OCI-LY7 (cell line): ENCODE results near the gene CYP24A1. TPM values are rescaled to one million over a fixed set of nuclear protein-coding genes. Genes with fewer than 3 reads are reported as not detected.

Experiments used
- BruUV-seq: library from RNA; stranded (reverse); fragments of 400-500 nt; replicated peaks from 2 replicates; lab custom pipeline; 2021; lab: Mats Ljungman, UMichigan
- CTCF ChIA-PET: fragments of 300-600 bp; sonication (Branson Sonifier 250); formaldehyde crosslinking; loops from one replicate; lab custom pipeline; 2022; ENCODE audit warnings: antibody characterized with exemption; ENCODE audit not compliant: unreplicated experiment; lab: Charles Lee
- POLR2A ChIA-PET: fragments of 300-600 bp; sonication (Branson Sonifier 250); formaldehyde crosslinking; loops from one replicate; lab custom pipeline; 2022; ENCODE audit warnings: antibody characterized with exemption; lab: Charles Lee
- DNase-seq: peaks from one replicate; pipeline ENCODE4 v3.0.0-alpha.2; 2015; ENCODE audit warnings: low spot score
- H2AFZ ChIP-seq: fragments of 200-600 bp; sonication (generic), shearing (Covaris generic); 2 replicates; pipeline ENCODE4 v1.6.1; 2014; ENCODE audit warnings: mild to moderate bottlenecking, antibody characterized with exemption, low read length, moderate library complexity
- H3K27ac ChIP-seq: fragments of 200-600 bp; sonication (generic); 2 replicates; pipeline ENCODE4 v1.5.1; 2014; ENCODE audit warnings: mixed run types, low read depth, mild to moderate bottlenecking, moderate library complexity, low read length, inconsistent platforms; ENCODE audit not compliant: poor library complexity, severe bottlenecking
- H3K36me3 ChIP-seq: fragments of 200-600 bp; sonication (generic); 2 replicates; pipeline ENCODE4 v1.6.1; 2014; ENCODE audit warnings: mild to moderate bottlenecking, antibody characterized with exemption, low read length, moderate library complexity, mixed read lengths; ENCODE audit not compliant: insufficient read depth
- H3K4me1 ChIP-seq: fragments of 200-600 bp; sonication (generic); 2 replicates; pipeline ENCODE4 v1.5.1; 2014; ENCODE audit warnings: mild to moderate bottlenecking, low read length; ENCODE audit not compliant: insufficient read depth, poor library complexity, severe bottlenecking
- H3K4me2 ChIP-seq: fragments of 200-600 bp; sonication (generic); 2 replicates; pipeline ENCODE4 v1.6.1; 2014; ENCODE audit warnings: mild to moderate bottlenecking, low read length
- H3K4me3 ChIP-seq: fragments of 200-600 bp; sonication (generic); 2 replicates; pipeline ENCODE4 v1.5.1; 2014; ENCODE audit warnings: mild to moderate bottlenecking, low read depth, low read length; ENCODE audit not compliant: poor library complexity, severe bottlenecking
- H3K79me2 ChIP-seq: fragments of 200-600 bp; sonication (generic); 2 replicates; pipeline ENCODE4 v1.6.1; 2016; ENCODE audit warnings: low read depth, mild to moderate bottlenecking, low read length, moderate library complexity, mixed read lengths; ENCODE audit not compliant: insufficient read depth
- H3K9me2 ChIP-seq: fragments of 200-600 bp; sonication (generic); 2 replicates; pipeline ENCODE4 v1.6.1; 2016; ENCODE audit warnings: mild to moderate bottlenecking, low read length, mixed read lengths; ENCODE audit not compliant: insufficient read depth
- H3K9me3 ChIP-seq: fragments of 200-600 bp; sonication (generic); 2 replicates; pipeline ENCODE4 v1.6.1; 2014; ENCODE audit warnings: mild to moderate bottlenecking, mixed run types, low read length, mixed read lengths
- H4K20me1 ChIP-seq: fragments of 200-600 bp; sonication (generic); 2 replicates; pipeline ENCODE4 v1.6.1; 2014; ENCODE audit warnings: mild to moderate bottlenecking, antibody characterized with exemption, low read length, moderate library complexity, mixed read lengths; ENCODE audit not compliant: insufficient read depth
- EZH2phosphoT487 ChIP-seq: fragments of 200-600 bp; sonication (generic); IDR thresholded peaks from 2 replicates; pipeline ENCODE4 v1.6.1; 2018; ENCODE audit warnings: low read depth, borderline replicate concordance, mild to moderate bottlenecking, mixed run types, antibody characterized with exemption, low read length, moderate library complexity, mixed read lengths
- intact Hi-C: fragments of 100-400 bp; cut with micrococcal nuclease; formaldehyde crosslinking; loops from one replicate; pipeline ENCODE4 v1.10.0; 2022; ENCODE audit not compliant: unreplicated experiment
- total RNA-seq, 2 experiments: library from RNA; depleted of rRNA in 1 of 2; stranded (reverse); fragments of >200 nt in 1 of 2; shearing (Covaris generic) in 1 of 2; gene quantifications; 2 replicates each; pipeline ENCODE4 v1.2.3, GENCODE V29; 2014 to 2022
- TF ChIP-seq, protein P1 (sequence below): fragments of 200-600 bp; sonication (generic); conservative IDR thresholded peaks from 2 replicates; pipeline ENCODE4 v1.5.1; 2014; ENCODE audit warnings: mild to moderate bottlenecking, antibody characterized with exemption, low read length, moderate library complexity, mixed read lengths

The CYP24A1 gene
- total RNA-seq, 2 experiments from 2014 or later = not detected

DNA sequence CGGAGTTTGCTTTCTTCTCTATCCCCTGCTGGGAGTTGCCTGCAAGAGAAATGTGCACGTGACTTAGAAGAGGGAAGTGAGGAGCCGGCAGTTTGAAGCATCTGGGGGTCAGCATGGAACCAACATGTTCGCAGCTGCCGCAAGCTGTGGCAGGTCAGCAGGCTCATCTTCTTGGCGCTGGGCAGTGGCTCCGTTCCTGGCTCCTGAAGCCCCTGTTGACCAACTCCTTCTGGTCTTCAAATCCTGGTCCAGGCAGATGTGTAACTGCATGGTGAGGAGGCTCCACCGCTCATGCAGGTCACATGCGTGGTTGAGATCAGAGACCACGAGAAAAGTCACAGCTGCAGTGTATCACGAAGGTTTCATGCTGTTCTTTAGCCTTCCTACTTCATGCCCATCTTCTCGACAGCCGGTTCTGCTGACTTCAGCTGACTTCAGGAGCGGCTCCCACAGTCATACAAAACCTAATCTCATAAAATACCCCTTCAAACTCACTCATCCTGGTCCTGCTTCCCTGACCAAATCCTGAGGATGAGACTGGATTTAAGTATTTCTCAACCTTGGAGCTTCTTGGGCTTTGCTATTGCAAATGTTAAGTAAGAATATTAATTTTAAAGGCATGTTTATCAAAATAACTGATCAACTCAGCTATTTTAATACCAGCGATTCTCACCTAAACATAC, 58.5 kb downstream of the CYP24A1 start:
- CTCF ChIA-PET = no interaction called here
- intact Hi-C loops = no loop called here
- H3K9me2 ChIP-seq = no peaks in the 10 kb centered on the region
- BruUV-seq = no TSS peak
- no peak overlapping the region for H2AFZ ChIP-seq
- no peak overlapping the region for H3K27ac ChIP-seq
- no peaks in the 10 kb centered on the region for H3K4me1 ChIP-seq
- no peaks in the 10 kb centered on the region for H3K36me3 ChIP-seq
- POLR2A ChIA-PET = no interaction called here
- TF ChIP-seq, protein P1, sequence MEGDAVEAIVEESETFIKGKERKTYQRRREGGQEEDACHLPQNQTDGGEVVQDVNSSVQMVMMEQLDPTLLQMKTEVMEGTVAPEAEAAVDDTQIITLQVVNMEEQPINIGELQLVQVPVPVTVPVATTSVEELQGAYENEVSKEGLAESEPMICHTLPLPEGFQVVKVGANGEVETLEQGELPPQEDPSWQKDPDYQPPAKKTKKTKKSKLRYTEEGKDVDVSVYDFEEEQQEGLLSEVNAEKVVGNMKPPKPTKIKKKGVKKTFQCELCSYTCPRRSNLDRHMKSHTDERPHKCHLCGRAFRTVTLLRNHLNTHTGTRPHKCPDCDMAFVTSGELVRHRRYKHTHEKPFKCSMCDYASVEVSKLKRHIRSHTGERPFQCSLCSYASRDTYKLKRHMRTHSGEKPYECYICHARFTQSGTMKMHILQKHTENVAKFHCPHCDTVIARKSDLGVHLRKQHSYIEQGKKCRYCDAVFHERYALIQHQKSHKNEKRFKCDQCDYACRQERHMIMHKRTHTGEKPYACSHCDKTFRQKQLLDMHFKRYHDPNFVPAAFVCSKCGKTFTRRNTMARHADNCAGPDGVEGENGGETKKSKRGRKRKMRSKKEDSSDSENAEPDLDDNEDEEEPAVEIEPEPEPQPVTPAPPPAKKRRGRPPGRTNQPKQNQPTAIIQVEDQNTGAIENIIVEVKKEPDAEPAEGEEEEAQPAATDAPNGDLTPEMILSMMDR = no peak
- no peak for TF ChIP-seq EZH2phosphoT487
- no peaks in the 10 kb centered on the region for H3K9me3 ChIP-seq
- no peak overlapping the region for H3K4me2 ChIP-seq
- DNase-seq = no peak
- H4K20me1 ChIP-seq = no peaks in the 10 kb centered on the region
- no peaks in the 10 kb centered on the region for H3K79me2 ChIP-seq
- H3K4me3 ChIP-seq = no peak overlapping the region

DNA sequence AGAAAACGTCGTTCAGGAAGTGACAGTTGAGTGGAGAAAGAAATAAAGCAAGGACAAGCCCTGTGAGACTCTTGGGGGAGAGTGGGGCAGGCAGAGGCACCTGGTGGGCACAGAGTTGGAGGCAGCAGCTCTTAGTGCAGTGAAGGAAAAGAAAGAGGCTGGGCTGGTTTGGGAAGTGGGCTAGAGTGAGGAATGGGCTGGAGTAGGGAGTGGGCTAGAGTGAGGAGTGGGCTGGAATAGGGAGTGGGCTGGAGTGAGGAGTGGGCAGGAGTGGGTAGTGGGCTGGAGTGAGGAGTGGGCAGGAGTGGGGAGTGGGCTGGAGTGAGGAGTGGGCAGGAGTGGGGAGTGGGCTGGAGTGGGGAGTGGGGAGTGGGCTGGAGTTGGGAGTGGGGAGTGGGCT, 59.7 kb downstream of the CYP24A1 start:
- POLR2A ChIA-PET = no interaction called here
- Histone ChIP-seq H3K9me3 (no peaks in the 10 kb centered on the region), H3K27ac (no peak overlapping the region), H3K4me1 (no peaks in the 10 kb centered on the region), H3K4me2 (no peak overlapping the region), H4K20me1 (no peaks in the 10 kb centered on the region), H3K79me2 (no peaks in the 10 kb centered on the region), H3K9me2 (no peaks in the 10 kb centered on the region), H2AFZ (no peak overlapping the region), H3K4me3 (no peak overlapping the region), H3K36me3 (no peaks in the 10 kb centered on the region)
- DNase-seq = no peak
- intact Hi-C loops = no loop called here
- BruUV-seq = no TSS peak
- CTCF ChIA-PET = no interaction called here
- TF ChIP-seq, protein P1 = no peak
- no peak for TF ChIP-seq EZH2phosphoT487

DNA sequence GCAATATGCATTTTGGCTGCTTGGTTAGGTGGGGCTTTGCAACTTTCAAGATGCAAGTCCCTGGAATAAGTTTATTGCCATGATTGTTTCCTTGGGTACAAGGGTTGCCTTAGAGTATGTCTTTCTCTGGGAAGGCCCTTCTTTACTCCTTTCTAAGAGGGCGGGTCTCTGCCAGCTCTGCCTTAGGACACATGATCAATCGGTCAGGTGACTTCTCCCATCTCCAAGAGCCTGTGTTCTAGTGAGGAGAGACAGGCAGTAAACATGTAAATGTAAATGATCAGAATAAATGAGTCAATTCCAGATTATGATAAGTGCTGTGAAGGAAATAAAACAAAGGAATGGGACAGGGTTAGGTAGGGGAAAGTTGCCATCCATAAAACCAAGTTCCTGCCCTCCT, 60.2 kb downstream of the CYP24A1 start:
- CTCF ChIA-PET = no interaction called here
- intact Hi-C loops = no loop called here
- Histone ChIP-seq H3K79me2 (no peaks in the 10 kb centered on the region), H3K4me2 (no peak overlapping the region), H3K27ac (no peak overlapping the region), H3K36me3 (no peaks in the 10 kb centered on the region), H3K9me2 (no peaks in the 10 kb centered on the region), H3K9me3 (no peaks in the 10 kb centered on the region), H4K20me1 (no peaks in the 10 kb centered on the region), H2AFZ (no peak overlapping the region), H3K4me3 (no peak overlapping the region), H3K4me1 (no peaks in the 10 kb centered on the region)
- TF ChIP-seq EZH2phosphoT487 = no peak
- TF ChIP-seq, protein P1 = no peak
- no TSS peak for BruUV-seq
- POLR2A ChIA-PET = no interaction called here
- DNase-seq = no peak
